Activated CD4-positive, CD25-positive, alpha-beta regulatory T cell (primary cell): Measurements from ENCODE around the gene CCR6.
"Not testable (repeated sequence)": the region's sequence is repeated elsewhere in the genome, so short reads cannot be mapped to it uniquely, and the experiment has no call there.

Experiments used
- DNase-seq, 4 experiments: peaks; one replicate each; lab custom pipeline; 2025; lab: John Stamatoyannopoulos, UW

CCR6 gene

GRCh38 chr6:167143041-167143440 lies 20.1 kb downstream of the CCR6 start:
- no peak for DNase-seq

GRCh38 chr6:167145461-167145860 lies 22.6 kb downstream of the CCR6 start:
- no peak for DNase-seq

GRCh38 chr6:167146135-167146534 lies 23.2 kb downstream of the CCR6 start:
- DNase-seq, result no peak

- DNase-seq, result no peak
Observed at GRCh38 chr6:167146977-167147376, 24.1 kb downstream of the CCR6 start.

- DNase-seq, result no peak
Observed at GRCh38 chr6:167148021-167148420, 25.1 kb downstream of the CCR6 start.

GRCh38 chr6:167148997-167149396 lies 26.1 kb downstream of the CCR6 start:
- no peak for DNase-seq

- no peak for DNase-seq
Observed at GRCh38 chr6:167150941-167151549, 28.1 kb downstream of the CCR6 start.

- no peak for DNase-seq
Observed at GRCh38 chr6:167151648-167152047, 28.8 kb downstream of the CCR6 start.

- DNase-seq, result no peak
Observed at GRCh38 chr6:167152862-167153261, 30.0 kb downstream of the CCR6 start.

- no peak for DNase-seq
Observed at GRCh38 chr6:167153521-167153959, 30.6 kb downstream of the CCR6 start.

- no peak for DNase-seq
Observed at GRCh38 chr6:167154291-167154690, 31.4 kb downstream of the CCR6 start.

GRCh38 chr6:167154895-167155294 lies 32.0 kb downstream of the CCR6 start:
- no peak for DNase-seq

- no peak for DNase-seq
Observed at GRCh38 chr6:167157414-167157813, 34.5 kb downstream of the CCR6 start.

GRCh38 chr6:167157863-167158262 lies 35.0 kb downstream of the CCR6 start, which contains the start of gene GPR31:
Gene GPR31, minus strand, starts transcription at chr6:167157980. Its CDS starts 149 bp downstream, at chr6:167157831.
- no peak for DNase-seq

- no peak for DNase-seq
Observed at GRCh38 chr6:167161851-167162467, 39.1 kb downstream of the CCR6 start.

GRCh38 chr6:167162591-167162990 lies 39.7 kb downstream of the CCR6 start:
- DNase-seq, result no peak

GRCh38 chr6:167163476-167164011 lies 40.6 kb downstream of the CCR6 start:
- no peak for DNase-seq

- DNase-seq, result no peak
Observed at GRCh38 chr6:167164261-167164660, 41.4 kb downstream of the CCR6 start.

GRCh38 chr6:167165858-167166471 lies 43.1 kb downstream of the CCR6 start:
- DNase-seq, result no peak

GRCh38 chr6:167167699-167168098 lies 44.8 kb downstream of the CCR6 start:
- DNase-seq, result not testable (repeated sequence)

- not testable (repeated sequence) for DNase-seq
Observed at GRCh38 chr6:167168296-167168695, 45.4 kb downstream of the CCR6 start.

- DNase-seq, result not testable (repeated sequence)
Observed at GRCh38 chr6:167169867-167170266, 47.0 kb downstream of the CCR6 start.

GRCh38 chr6:167171300-167171699 lies 48.4 kb downstream of the CCR6 start:
- not testable (repeated sequence) for DNase-seq
